BLaER1 treated with 17β-estradiol and CSF1 and Interleukin-3, amounts not matched to agents 10 nM and 100 nM (cell line): ENCODE data around the gene CAPN12.
"Not testable (repeated sequence)": the region's sequence is repeated elsewhere in the genome, so short reads cannot be mapped to it uniquely, and the experiment has no call there.

Experiments
- H3K27ac ChIP-seq, 11 experiments: shearing (Covaris generic); formaldehyde crosslinking; 2 replicates each; pipeline ENCODE4 v1.8.1; 2022
- H3K27me3 ChIP-seq, 11 experiments: shearing (Covaris generic); formaldehyde crosslinking; 2 replicates each; pipeline ENCODE4 v1.8.1; 2022
- H3K36me3 ChIP-seq, 11 experiments: shearing (Covaris generic); formaldehyde crosslinking; 2 replicates each; pipeline ENCODE4 v1.8.1; 2022
- H3K4me1 ChIP-seq, 10 experiments: shearing (Covaris generic); formaldehyde crosslinking; 2 replicates each; pipeline ENCODE4 v1.8.1; 2022
- H3K4me2 ChIP-seq, 11 experiments: shearing (Covaris generic); formaldehyde crosslinking; 2 replicates each; pipeline ENCODE4 v1.8.1; 2022
- H3K4me3 ChIP-seq, 10 experiments: shearing (Covaris generic); formaldehyde crosslinking; 2 replicates each; pipeline ENCODE4 v1.8.1; 2022
- H3K9ac ChIP-seq, 11 experiments: shearing (Covaris generic); formaldehyde crosslinking; 2 replicates each; pipeline ENCODE4 v1.8.1; 2022
- H3K9me3 ChIP-seq, 11 experiments: shearing (Covaris generic); formaldehyde crosslinking; replicated peaks in 1 of 11; 2 replicates each; pipeline ENCODE4 v1.8.1; 2022
- H4K20me1 ChIP-seq, 11 experiments: shearing (Covaris generic); formaldehyde crosslinking; 2 replicates each; pipeline ENCODE4 v1.8.1; 2022
- Cebpa-rat ChIP-seq, 11 experiments: shearing (Covaris generic); IDR thresholded peaks; 2 replicates each; pipeline ENCODE4 v1.8.1; 2022

The CAPN12 gene

DNA sequence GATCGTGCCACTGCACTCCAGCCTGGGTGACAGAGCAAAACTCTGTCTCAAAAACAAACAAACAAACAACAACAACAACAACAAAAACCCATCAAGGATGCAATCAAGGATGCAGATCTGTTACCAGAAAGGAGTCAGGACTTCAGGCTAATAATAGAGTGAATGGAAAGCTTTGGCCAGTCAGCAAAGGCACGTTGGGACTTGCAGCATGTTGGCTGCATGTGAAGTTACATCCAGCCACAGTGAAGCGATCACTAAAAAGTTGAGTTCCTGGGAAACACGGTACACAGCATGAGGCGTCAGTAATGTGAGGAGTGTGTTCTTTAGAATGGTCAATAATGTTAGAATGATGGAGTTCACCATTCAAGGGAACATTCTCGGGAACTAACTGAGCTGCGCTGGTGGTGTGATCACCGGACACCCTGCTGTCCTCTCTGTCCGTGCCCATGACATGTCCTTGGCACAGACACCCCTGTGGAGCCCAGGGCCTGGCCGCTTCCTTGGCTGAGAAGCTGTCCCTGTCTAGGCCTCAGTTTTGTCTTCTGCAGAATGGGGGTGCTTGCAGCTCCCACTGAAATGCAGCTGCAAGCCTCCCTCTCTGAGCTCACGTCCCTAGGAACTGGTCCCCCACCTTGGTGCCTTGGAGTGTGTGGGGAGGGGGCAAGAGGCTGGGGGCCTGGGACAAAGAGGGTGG lies 42.4 kb upstream of the CAPN12 start:
- Histone ChIP-seq H3K4me3 (no peak overlapping the region), H3K4me1 (peaks cover 0 to 17% (median 13%) of the 10 kb centered on the region in 10 experiments; a peak in 15 of 20 replicates), H3K27me3 (no peaks in the 10 kb centered on the region), H3K9ac (no peak overlapping the region), H3K36me3 (no peaks in the 10 kb centered on the region), H4K20me1 (no peaks in the 10 kb centered on the region), H3K27ac (no peak overlapping the region), H3K9me3 (no peaks in the 10 kb centered on the region), H3K4me2 (no peak overlapping the region)
- TF ChIP-seq Cebpa-rat (IDR thresholded peaks at IDR 0.05): no peak

- not testable (repeated sequence) for H3K9ac ChIP-seq, H3K27ac ChIP-seq, H4K20me1 ChIP-seq, H3K36me3 ChIP-seq, H3K9me3 ChIP-seq, H3K4me3 ChIP-seq, H3K4me2 ChIP-seq, H3K27me3 ChIP-seq
- H3K4me1 ChIP-seq: peaks cover 0 to 17% (median 13%) of the 10 kb centered on the region in 10 experiments; a peak in 15 of 20 replicates
- 0 out of 22 replicates have a peak, but pooled peaks of 1 of the 11 experiments have one; percentile 27 for TF ChIP-seq Cebpa-rat (IDR thresholded peaks at IDR 0.05)
Measured at GRCh38 chr19:38786061-38786460, 41.8 kb upstream of the CAPN12 start.

- Histone ChIP-seq H3K4me3 (no peak overlapping the region), H3K27ac (no peak overlapping the region), H3K4me1 (peaks cover 0 to 17% (median 13%) of the 10 kb centered on the region in 10 experiments; a peak in 15 of 20 replicates), H3K9ac (no peak overlapping the region), H3K27me3 (no peaks in the 10 kb centered on the region), H3K9me3 (no peaks in the 10 kb centered on the region), H3K36me3 (no peaks in the 10 kb centered on the region), H3K4me2 (no peak overlapping the region), H4K20me1 (no peaks in the 10 kb centered on the region)
- no peak for TF ChIP-seq Cebpa-rat (IDR thresholded peaks at IDR 0.05)
Measured at GRCh38 chr19:38785187-38785699, 41.0 kb upstream of the CAPN12 start.

GRCh38 chr19:38784224-38784623 lies 40.0 kb upstream of the CAPN12 start:
- H3K9me3 ChIP-seq: no peaks in the 10 kb centered on the region
- TF ChIP-seq Cebpa-rat (IDR thresholded peaks at IDR 0.05): no peak
- no peaks in the 10 kb centered on the region for H3K36me3 ChIP-seq
- no peak overlapping the region for H3K4me3 ChIP-seq
- no peak overlapping the region for H3K27ac ChIP-seq
- H3K4me2 ChIP-seq: no peak overlapping the region
- no peak overlapping the region for H3K9ac ChIP-seq
- peaks cover 0 to 17% (median 13%) of the 10 kb centered on the region in 10 experiments; a peak in 15 of 20 replicates for H3K4me1 ChIP-seq
- no peaks in the 10 kb centered on the region for H3K27me3 ChIP-seq
- H4K20me1 ChIP-seq: no peaks in the 10 kb centered on the region

DNA sequence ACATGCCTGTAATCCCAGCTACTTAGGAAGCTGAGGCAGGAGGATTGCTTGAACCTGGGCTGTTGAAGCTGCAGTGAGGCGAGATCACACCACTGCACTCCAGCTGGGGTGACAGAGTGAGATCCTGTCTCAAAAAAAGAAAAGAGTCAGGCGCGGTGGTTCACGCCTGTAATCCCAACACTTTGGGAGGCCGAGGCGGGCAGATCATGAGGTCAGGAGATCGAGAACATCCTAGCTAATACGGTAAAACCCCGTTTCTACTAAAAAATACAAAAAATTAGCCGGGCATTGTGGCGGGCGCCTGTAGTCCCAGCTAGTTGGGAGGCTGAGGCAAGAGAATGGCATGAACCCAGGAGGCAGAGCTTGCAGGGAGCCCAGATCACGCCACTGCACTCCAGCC lies 37.9 kb upstream of the CAPN12 start:
- H3K9me3 ChIP-seq, H4K20me1 ChIP-seq, H3K4me3 ChIP-seq, H3K36me3 ChIP-seq, H3K27ac ChIP-seq, H3K9ac ChIP-seq, H3K27me3 ChIP-seq: not testable (repeated sequence)
- Histone ChIP-seq H3K4me1 (peaks cover 0 to 22% (median 13%) of the 10 kb centered on the region in 10 experiments; a peak in 15 of 20 replicates), H3K4me2 (peak overlapping the region in 6 of 11 experiments; percentile 33 to 51 (median 40); a peak in 9 of 22 replicates)

- H4K20me1 ChIP-seq: no peaks in the 10 kb centered on the region
- no peak overlapping the region for H3K4me2 ChIP-seq
- peaks cover 0 to 22% (median 13%) of the 10 kb centered on the region in 10 experiments; a peak in 15 of 20 replicates for H3K4me1 ChIP-seq
- H3K9me3 ChIP-seq: no peaks in the 10 kb centered on the region
- no peaks in the 10 kb centered on the region for H3K36me3 ChIP-seq
- no peak overlapping the region for H3K4me3 ChIP-seq
- no peaks in the 10 kb centered on the region for H3K27me3 ChIP-seq
- TF ChIP-seq Cebpa-rat (IDR thresholded peaks at IDR 0.05): no peak
- H3K9ac ChIP-seq: no peak overlapping the region
- H3K27ac ChIP-seq: no peak overlapping the region
Measured at GRCh38 chr19:38781058-38781457, 36.8 kb upstream of the CAPN12 start.

GRCh38 chr19:38780443-38780842 lies 36.2 kb upstream of the CAPN12 start:
- Histone ChIP-seq H3K9ac (no peak overlapping the region), H3K27me3 (no peaks in the 10 kb centered on the region), H3K4me2 (no peak overlapping the region), H3K9me3 (no peaks in the 10 kb centered on the region), H4K20me1 (no peaks in the 10 kb centered on the region), H3K27ac (no peak overlapping the region), H3K4me3 (no peak overlapping the region), H3K36me3 (no peaks in the 10 kb centered on the region), H3K4me1 (peaks cover 0 to 22% (median 13%) of the 10 kb centered on the region in 10 experiments; a peak in 15 of 20 replicates)
- no peak for TF ChIP-seq Cebpa-rat (IDR thresholded peaks at IDR 0.05)

DNA sequence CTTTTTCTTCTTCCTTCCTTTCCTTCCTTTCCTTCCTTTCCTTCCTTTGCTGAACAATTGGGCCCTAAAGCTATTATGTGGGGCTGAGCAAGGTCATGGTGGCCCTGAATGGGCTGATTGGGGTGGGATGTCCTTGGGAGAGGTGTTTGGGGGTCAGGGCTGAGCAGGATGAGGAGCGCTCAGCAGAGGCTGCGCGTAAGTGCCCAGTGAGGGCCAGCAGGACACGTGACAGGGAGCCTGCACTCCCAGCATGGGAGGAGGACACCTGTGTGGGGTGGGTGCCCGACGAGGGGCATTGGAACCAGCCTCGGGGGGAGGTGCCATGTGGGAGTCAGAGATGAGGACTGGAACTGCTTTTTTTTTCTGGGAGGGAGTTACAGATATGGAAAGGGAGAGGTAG lies 34.5 kb upstream of the CAPN12 start:
- no peak overlapping the region for H3K27ac ChIP-seq
- no peak for TF ChIP-seq Cebpa-rat (IDR thresholded peaks at IDR 0.05)

GRCh38 chr19:38774181-38774950 lies 30.1 kb upstream of the CAPN12 start:
- Histone ChIP-seq H3K27ac (no peak overlapping the region), H3K36me3 (no peaks in the 10 kb centered on the region), H3K4me3 (no peak overlapping the region), H3K27me3 (peaks cover 0 to 4% (median 0%) of the 10 kb centered on the region in 11 experiments; a peak in 3 of 22 replicates), H3K9me3 (no peaks in the 10 kb centered on the region), H3K9ac (no peak overlapping the region), H3K4me1 (peaks cover 2 to 14% (median 8%) of the 10 kb centered on the region in 10 experiments; a peak in 19 of 20 replicates), H3K4me2 (no peak overlapping the region), H4K20me1 (no peaks in the 10 kb centered on the region)
- TF ChIP-seq Cebpa-rat (IDR thresholded peaks at IDR 0.05): no peak

More for the DNA sequence above, 34.5 kb upstream of the CAPN12 start:
- no peak overlapping the region for H3K9ac ChIP-seq
- H3K27me3 ChIP-seq: no peaks in the 10 kb centered on the region
- no peaks in the 10 kb centered on the region for H4K20me1 ChIP-seq
- no peak overlapping the region for H3K4me2 ChIP-seq
- no peak overlapping the region for H3K4me3 ChIP-seq
- H3K9me3 ChIP-seq: no peaks in the 10 kb centered on the region
- peaks cover 0 to 22% (median 13%) of the 10 kb centered on the region in 10 experiments; a peak in 15 of 20 replicates for H3K4me1 ChIP-seq
- H3K36me3 ChIP-seq: no peaks in the 10 kb centered on the region
